Inflammatory macrophage treated with lipopolysaccharide for 1 hour (primary cell): ENCODE data around the gene HEATR9.

Source experiments
- DNase-seq, 2 donors: peaks; one replicate each; pipeline ENCODE4 v3.0.0-alpha.2; 2020 to 2022

The HEATR9 gene

GRCh38 chr17:35864853-35865252 is 3.8 kb downstream of the HEATR9 start:
- no peak for DNase-seq

DNA sequence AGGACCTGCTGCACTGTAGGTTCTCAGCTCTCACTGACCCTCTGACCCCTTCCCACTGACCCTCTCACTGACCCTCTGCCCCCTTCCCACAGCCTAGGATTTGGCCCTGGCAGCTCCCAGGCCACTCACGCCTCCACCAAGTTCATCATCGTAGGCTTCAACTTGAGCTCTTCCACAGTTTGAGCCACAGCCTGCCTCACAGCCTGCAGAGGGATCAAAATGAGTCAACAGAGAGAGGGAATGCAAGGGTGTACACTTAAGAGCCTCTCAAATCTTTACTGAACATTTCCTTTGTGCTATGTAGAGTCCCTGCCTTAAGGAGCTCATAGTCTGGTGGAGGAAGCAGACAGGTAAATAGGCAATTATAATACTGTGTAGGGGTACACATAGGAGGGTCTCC is 12.1 kb downstream of the HEATR9 start:
- no peak for DNase-seq

DNA sequence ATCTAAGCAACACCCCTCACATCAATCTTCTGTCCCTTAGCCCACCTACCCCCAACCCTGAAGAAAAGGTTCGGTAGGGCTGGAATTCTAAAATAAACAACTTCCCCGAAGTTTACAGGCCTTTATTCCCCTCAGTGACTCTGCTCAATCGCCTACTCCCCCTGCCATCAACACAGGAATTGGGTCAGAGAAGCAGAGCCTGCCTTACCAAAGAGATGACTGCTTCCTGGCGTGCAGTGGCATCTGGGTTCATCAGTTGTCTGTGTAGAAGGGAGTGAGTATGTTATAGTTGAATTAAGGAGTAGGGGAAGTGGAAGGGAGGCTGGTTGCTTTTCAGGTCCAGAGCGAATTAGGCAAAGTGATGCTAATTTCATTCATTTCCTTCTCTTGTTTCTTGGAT is 12.7 kb downstream of the HEATR9 start:
- DNase-seq = no peak

DNA sequence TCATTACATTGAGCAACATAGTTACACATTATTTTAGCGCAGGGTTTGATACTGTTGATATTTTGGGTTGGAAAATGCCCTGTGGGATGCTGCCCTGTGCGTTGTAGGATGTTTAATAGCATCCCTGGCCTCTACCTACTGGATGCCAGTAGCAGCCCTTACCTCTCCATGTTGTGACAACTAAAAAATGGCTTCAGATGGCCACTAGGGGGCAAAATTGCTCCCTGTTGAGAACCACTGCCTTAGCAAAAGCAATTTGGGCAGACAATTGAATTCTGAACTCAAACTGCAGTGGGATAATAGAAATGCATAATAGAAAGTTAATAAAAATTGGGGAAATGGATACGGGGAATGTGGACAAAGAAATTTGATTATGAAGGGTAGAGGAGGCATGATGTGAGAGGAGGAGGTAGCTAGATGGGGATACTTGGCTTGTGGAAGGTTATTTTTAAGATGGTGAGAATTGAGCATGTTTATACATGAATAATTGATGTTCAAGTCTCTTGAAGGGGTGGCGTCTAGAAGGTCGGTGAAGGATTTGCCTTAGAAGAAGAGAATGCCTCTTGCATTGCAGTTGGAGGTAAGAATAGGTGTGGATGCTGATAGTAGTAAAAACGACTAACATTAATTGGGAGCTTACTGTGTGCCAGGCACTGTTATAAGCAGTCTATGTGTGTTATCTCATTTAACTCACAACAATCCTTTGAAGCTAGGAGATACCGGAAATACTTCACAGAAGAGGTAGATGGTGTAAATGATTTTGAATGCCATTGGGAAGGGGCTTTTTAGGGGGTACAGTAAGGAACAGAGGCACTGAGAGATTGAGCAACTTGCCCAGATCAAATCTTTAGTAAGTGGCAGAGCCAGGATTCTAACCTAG is 19.0 kb downstream of the HEATR9 start:
- DNase-seq = peak; percentile 61 to 82

DNA sequence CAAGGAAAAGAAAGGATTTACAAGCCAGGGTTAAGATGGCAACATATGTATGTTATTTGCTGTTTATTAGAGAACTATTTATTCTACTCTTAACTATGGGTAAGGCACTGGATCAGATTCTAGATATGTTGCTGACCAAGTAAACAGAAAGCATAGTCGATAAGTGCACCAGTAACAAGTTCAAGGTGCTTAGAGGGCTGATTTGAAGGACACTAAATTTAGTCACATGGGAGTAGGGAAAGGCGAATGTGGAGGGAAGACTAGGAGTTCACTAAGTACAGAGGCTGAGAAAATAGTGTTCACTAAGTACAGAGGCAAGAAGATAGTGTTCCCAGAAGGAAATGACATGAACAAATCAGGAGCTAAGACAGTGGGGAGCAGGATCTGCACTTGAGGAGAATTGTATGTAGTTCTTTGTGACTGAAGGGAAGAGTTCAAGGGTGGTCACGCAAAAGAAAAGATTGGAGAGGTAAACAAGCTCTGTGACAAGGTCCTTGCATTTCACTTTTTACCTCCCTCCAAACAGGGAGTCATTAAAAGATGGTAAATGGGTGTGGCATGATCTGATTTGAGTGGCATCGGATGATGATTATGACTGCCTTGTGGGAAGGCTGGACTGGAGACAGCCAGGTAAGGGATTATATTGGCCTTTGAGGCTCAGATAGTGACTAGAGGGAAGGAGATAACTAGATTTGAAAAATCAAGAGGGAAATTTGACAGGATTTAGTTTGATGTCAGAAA is 20.9 kb downstream of the HEATR9 start:
- DNase-seq = no peak

- DNase-seq = no peak
Observed at GRCh38 chr17:35847006-35847405, 21.7 kb downstream of the HEATR9 start.

- DNase-seq = no peak
Observed at GRCh38 chr17:35846055-35846809, 22.5 kb downstream of the HEATR9 start.

DNA sequence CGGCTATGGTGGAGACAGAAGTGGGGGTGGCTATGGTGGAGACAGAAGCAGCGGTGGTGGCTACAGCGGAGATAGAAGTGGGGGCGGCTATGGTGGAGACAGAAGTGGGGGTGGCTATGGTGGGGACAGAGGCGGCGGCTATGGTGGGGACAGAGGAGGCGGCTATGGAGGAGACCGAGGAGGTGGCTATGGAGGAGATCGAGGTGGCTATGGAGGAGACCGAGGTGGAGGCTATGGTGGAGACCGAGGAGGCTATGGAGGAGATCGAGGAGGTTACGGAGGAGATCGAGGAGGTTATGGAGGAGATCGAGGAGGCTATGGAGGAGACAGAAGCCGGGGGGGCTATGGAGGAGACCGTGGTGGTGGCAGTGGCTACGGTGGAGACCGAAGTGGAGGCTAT is 24.1 kb downstream of the HEATR9 start:
- DNase-seq = no peak

DNA sequence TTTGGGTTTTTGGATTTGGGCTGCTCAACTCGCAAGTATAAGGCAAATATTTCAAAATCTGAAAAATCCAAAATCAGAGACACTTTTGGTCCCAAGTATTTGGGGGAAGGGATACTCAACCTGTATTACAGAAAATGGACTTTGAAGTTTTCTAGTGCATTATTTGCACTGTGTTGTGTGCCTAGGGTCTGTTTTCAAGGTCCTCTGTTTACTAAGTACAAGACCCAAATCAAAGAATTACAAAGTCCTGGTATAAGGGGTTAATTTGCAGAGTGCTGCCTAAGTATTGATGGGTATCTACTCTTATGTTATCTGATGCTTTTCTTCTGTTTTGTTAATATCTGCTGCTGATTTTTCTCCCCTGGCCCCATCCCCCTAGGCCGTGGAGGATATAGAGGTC is 25.0 kb downstream of the HEATR9 start:
- DNase-seq = no peak

GRCh38 chr17:35842239-35842638 is 26.5 kb downstream of the HEATR9 start:
- no peak for DNase-seq

DNA sequence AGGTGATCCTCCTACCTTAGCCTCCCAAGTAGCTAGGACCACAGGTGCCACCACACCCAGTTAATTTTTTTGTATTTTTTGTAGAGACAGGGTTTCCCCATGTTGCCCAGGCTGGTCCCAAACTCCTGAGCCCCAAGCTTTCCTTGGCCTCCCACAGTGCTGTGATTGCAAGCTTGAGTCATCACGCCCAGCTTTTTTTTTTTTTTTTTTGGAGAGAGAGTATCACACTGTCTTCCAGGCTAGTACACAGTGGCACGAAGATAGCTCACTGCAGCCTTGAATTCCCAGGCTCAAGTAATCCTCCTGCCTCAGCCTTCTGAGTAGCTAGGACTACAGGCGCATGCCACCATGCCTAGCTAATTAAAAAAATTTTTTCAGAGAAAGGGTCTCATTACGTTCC is 27.2 kb downstream of the HEATR9 start:
- peak in 1 of 2 donors; percentile 33 for DNase-seq

DNA sequence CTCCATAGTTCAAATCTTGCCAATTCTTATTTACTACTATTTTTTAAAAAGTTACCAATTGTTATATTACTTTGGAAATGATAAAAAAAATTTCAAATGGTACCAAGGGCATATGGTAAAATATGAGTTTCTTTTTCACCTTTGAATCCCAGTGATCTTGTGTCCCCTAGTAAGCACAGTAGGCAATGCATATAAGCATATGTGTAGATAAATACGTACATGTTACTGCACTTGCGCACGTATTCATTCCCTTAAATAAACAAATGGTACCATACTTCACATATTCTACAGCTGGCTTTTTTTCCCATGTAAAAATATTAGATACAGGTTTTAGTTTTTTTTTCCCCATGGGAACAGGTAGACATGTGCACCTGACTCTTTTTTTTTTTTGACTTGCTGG is 27.6 kb downstream of the HEATR9 start:
- no peak for DNase-seq

- DNase-seq = no peak
Observed at GRCh38 chr17:35825206-35825605, 43.5 kb downstream of the HEATR9 start.

- no peak for DNase-seq
Observed at GRCh38 chr17:35821308-35821707, 47.4 kb downstream of the HEATR9 start.

DNA sequence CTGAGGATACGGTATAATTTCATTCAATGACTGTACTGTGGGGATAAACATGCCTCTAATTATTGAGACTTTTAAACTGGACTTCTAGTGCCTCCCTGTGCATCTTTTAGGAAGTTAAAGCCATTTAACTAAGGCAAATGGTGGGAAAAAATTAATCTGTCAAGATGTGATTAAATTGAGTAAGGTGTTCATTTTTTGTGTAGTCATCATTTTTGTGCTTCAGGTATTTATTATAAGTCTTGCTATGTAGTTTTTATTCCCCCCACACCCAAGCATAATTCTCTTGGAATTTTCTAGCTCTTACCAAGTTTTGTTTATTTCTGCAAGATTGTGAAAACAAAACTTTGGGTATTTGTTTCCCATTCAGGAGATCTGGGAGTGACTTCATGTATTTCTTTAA is 49.2 kb downstream of the HEATR9 start:
- DNase-seq = no peak

DNA sequence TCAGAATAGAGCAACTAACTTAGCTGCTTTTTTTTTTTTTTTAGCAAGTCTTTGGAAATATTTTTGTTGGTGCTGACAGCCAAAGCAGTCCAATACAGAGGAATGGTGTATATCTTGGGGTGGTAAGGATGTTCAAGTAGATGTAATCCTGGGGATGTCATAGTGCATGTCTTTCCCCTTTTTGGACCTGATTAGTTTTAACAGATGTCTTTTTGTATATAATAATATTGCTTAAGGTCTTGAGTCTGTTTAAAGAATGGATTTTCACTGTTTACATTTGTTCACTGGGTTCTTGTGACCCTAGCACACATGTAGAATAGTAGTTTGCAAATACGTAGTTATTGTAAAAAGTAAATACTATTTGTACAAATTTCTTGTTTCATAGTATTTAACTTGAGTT is 51.5 kb downstream of the HEATR9 start:
- DNase-seq = no peak

DNA sequence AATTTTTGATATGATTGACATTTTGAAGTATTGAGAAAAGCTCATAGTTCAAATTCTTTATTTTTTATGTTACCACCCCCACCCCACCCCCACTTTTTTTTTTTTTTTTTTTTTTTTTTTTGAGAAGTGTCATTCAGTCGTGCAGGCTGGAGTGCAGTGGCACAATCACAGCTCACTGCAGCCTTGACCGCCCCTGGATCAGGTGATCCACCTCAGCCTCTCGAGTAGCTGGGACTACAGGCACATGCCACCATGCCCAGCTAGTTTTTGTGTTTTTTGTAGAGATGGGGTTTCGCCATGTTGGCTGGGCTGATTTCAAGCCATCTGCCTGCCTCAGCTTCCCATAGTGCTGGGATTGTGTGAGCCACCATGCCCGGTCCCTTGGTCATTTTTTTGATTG is 52.0 kb downstream of the HEATR9 start:
- no peak for DNase-seq

GRCh38 chr17:35812456-35812855 is 56.2 kb downstream of the HEATR9 start:
- no peak for DNase-seq

DNA sequence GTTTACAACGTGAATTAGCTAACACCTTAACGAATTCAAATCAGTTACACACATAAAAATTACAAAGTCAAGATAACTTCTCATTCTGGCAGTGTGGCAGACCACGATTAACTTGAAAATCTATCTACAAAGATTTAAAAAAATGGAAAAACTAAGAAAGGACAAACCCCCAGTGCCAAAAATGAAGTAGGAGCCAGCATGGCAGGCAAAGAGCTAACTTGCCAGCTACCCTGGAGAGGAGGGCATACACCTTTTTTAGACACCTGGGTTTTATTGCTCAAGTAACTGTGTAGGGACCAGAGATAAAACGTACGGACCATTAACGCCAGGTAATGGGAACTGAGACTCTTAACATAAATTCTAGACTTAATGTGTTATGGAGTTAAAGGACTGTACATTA is 56.9 kb downstream of the HEATR9 start:
- no peak for DNase-seq

DNA sequence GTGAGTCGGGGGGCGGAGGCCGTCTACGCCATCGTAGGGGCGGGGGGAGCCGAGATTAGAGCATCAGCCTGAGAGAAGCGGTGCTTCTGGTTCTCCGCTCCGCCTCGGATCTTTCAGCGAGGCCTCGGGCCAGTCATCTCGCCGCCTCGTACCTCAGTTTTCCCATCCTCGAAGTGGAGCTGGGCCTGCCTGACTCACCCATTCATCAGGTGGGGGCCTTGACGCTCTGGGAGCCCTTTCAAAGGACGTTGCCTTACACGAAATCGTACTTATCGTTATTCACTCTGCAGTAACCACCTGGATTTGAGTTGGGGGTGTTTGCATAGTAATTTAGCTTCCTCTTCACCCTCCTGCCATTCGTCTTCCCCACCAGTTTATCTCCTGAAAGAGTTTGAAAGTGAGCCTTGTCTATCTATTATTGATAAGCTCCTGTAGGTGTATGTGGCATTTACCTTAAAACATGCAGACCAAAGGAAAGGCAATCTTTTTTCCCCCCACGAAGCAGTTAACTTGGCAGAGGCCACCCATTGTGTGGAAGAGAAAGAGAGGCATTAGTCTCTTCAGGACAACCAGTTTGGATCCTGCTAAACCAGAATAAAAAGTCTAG is 58.7 kb downstream of the HEATR9 start:
- DNase-seq = no peak

- peak; percentile 97 to 98 for DNase-seq
Observed at GRCh38 chr17:35808962-35809854, 59.5 kb downstream of the HEATR9 start, which contains the start of gene TAF15. TSS of gene TAF15 (plus strand) at chr17:35809484. CDS start at chr17:35809570, 86 bp downstream.
